SU-DHL-6 (cell line): ENCODE data around the gene MROH2B.

ENCODE experiments used
- H2AFZ ChIP-seq: fragments of 200-600 bp; sonication (generic); 2 replicates; pipeline ENCODE4 v1.6.1; 2014; ENCODE audit warnings: low read depth, mild to moderate bottlenecking, moderate library complexity, mixed read lengths, antibody characterized with exemption, low read length; ENCODE audit not compliant: severe bottlenecking
- H3F3A ChIP-seq: fragments of 200-600 bp; shearing (Covaris generic); 2 replicates; pipeline ENCODE4 v1.6.0; 2016; ENCODE audit warnings: antibody characterized with exemption, mild to moderate bottlenecking; ENCODE audit not compliant: insufficient read depth
- H3K27ac ChIP-seq: fragments of 200-600 bp; sonication (generic); 2 replicates; pipeline ENCODE4 v1.5.1; 2016; ENCODE audit warnings: low read depth, mild to moderate bottlenecking, low read length, moderate library complexity, mixed read lengths
- H3K27me3 ChIP-seq: fragments of 200-600 bp; sonication (generic), shearing (Covaris generic); 2 replicates; pipeline ENCODE4 v1.6.0; 2014; ENCODE audit warnings: mild to moderate bottlenecking, low read length
- H3K36me3 ChIP-seq: fragments of 200-600 bp; sonication (generic); 2 replicates; pipeline ENCODE4 v1.6.1; 2014; ENCODE audit warnings: mild to moderate bottlenecking, low read length, mixed read lengths
- H3K4me2 ChIP-seq: fragments of 300-600, 200-600 bp; shearing (Covaris generic), sonication (generic); 2 replicates; pipeline ENCODE4 v1.6.0; 2014; ENCODE audit warnings: low read length, low read depth, mild to moderate bottlenecking; ENCODE audit not compliant: poor library complexity, severe bottlenecking
- H3K4me3 ChIP-seq: fragments of 200-600 bp; sonication (generic); 2 replicates; pipeline ENCODE4 v1.5.1; 2014; ENCODE audit warnings: antibody characterized with exemption, low read length, mild to moderate bottlenecking, mixed read lengths; ENCODE audit not compliant: insufficient read depth, poor library complexity, severe bottlenecking
- H3K79me2 ChIP-seq: fragments of 200-600 bp; sonication (generic); 2 replicates; pipeline ENCODE4 v1.6.1; 2014; ENCODE audit warnings: mild to moderate bottlenecking, low read length, moderate library complexity; ENCODE audit not compliant: insufficient read depth
- H3K9ac ChIP-seq: fragments of 200-600 bp; sonication (generic); 2 replicates; pipeline ENCODE4 v1.7.0; 2014; ENCODE audit warnings: mild to moderate bottlenecking, low read length
- H3K9me2 ChIP-seq: fragments of 200-600 bp; sonication (generic); replicated peaks from 2 replicates; pipeline ENCODE4 v1.6.1; 2014; ENCODE audit warnings: low read length; ENCODE audit not compliant: insufficient read depth
- H3K9me3 ChIP-seq: fragments of 200-600 bp; sonication (generic); 2 replicates; pipeline ENCODE4 v1.6.1; 2014; ENCODE audit warnings: low read length, mixed read lengths; ENCODE audit not compliant: insufficient read depth
- H4K20me1 ChIP-seq: fragments of 200-600 bp; sonication (generic); 2 replicates; pipeline ENCODE4 v1.6.1; 2014; ENCODE audit warnings: low read depth, mild to moderate bottlenecking, antibody characterized with exemption, low read length, moderate library complexity, mixed read lengths
- CTCF ChIP-seq: fragments of 200-600 bp; sonication (generic); IDR thresholded peaks from one replicate; pipeline ENCODE4 v1.5.1; 2017; ENCODE audit warnings: antibody characterized with exemption, mild to moderate bottlenecking, low read length, moderate library complexity; ENCODE audit not compliant: insufficient read depth, poor library complexity, severe bottlenecking
- EZH2phosphoT487 ChIP-seq: fragments of 200-600 bp; sonication (generic), shearing (Covaris generic); conservative IDR thresholded peaks from 2 replicates; pipeline ENCODE4 v1.6.1; 2018; ENCODE audit warnings: mild to moderate bottlenecking, antibody characterized with exemption, low read length, moderate library complexity, mixed read lengths

MROH2B gene

GRCh38 chr5:40995801-40996586 is 75.1 kb downstream of the MROH2B start:
- Histone ChIP-seq H3F3A (no peaks in the 10 kb centered on the region), H3K4me3 (no peak overlapping the region), H3K9ac (no peak overlapping the region), H3K36me3 (no peaks in the 10 kb centered on the region), H2AFZ (no peak overlapping the region), H3K27me3 (no peaks in the 10 kb centered on the region), H4K20me1 (no peaks in the 10 kb centered on the region), H3K4me2 (no peak overlapping the region), H3K9me3 (no peaks in the 10 kb centered on the region), H3K79me2 (no peaks in the 10 kb centered on the region), H3K27ac (no peak overlapping the region), H3K9me2 (no peaks in the 10 kb centered on the region)
- no peak for TF ChIP-seq EZH2phosphoT487
- TF ChIP-seq CTCF, result no peak

GRCh38 chr5:40991981-40992559 is 79.1 kb downstream of the MROH2B start:
- no peaks in the 10 kb centered on the region for H3K79me2 ChIP-seq
- H3F3A ChIP-seq, result no peaks in the 10 kb centered on the region
- H3K4me3 ChIP-seq, result no peak overlapping the region
- H3K27me3 ChIP-seq, result no peaks in the 10 kb centered on the region
- TF ChIP-seq CTCF, result no peak
- no peak for TF ChIP-seq EZH2phosphoT487
- no peak overlapping the region for H3K4me2 ChIP-seq
- no peaks in the 10 kb centered on the region for H3K9me3 ChIP-seq
- no peak overlapping the region for H3K27ac ChIP-seq
- H4K20me1 ChIP-seq, result no peaks in the 10 kb centered on the region
- H3K9ac ChIP-seq, result no peak overlapping the region
- H2AFZ ChIP-seq, result no peak overlapping the region
- no peaks in the 10 kb centered on the region for H3K9me2 ChIP-seq
- H3K36me3 ChIP-seq, result no peaks in the 10 kb centered on the region

- no peak overlapping the region for H2AFZ ChIP-seq
- no peaks in the 10 kb centered on the region for H3K79me2 ChIP-seq
- no peaks in the 10 kb centered on the region for H3K36me3 ChIP-seq
- H3K27me3 ChIP-seq, result no peaks in the 10 kb centered on the region
- no peak overlapping the region for H3K4me2 ChIP-seq
- H3K9me3 ChIP-seq, result no peaks in the 10 kb centered on the region
- no peaks in the 10 kb centered on the region for H4K20me1 ChIP-seq
- no peak overlapping the region for H3K4me3 ChIP-seq
- H3K27ac ChIP-seq, result no peak overlapping the region
- H3K9ac ChIP-seq, result no peak overlapping the region
- no peak for TF ChIP-seq CTCF
- no peak for TF ChIP-seq EZH2phosphoT487
- no peaks in the 10 kb centered on the region for H3F3A ChIP-seq
- H3K9me2 ChIP-seq, result no peaks in the 10 kb centered on the region
Observed at GRCh38 chr5:40991168-40991980, 79.8 kb downstream of the MROH2B start.
